IMR-90 (cell line): Measurements from ENCODE around the gene PTPRN2. TPM values are rescaled to one million over a fixed set of nuclear protein-coding genes. Genes with fewer than 3 reads are reported as not detected.

Source experiments
- ATAC-seq: fragments of 200-7000 bp; cut with Tn5 transposase; 2 replicates; pipeline ENCODE4 v1.9.1; 2020; ENCODE audit warnings: low read depth, mild to moderate bottlenecking, moderate library complexity
- BruUV-seq: library from RNA; stranded (reverse); fragments of 400-500 nt; replicated peaks from 2 replicates; lab custom pipeline; 2021; lab: Mats Ljungman, UMichigan
- CTCF ChIA-PET: fragments of 300-600 bp; formaldehyde crosslinking; extraction: SDS; loops from one replicate; lab custom pipeline; 2021; ENCODE audit warnings: antibody characterized with exemption; lab: Yijun Ruan, JAX
- POLR2A ChIA-PET: fragments of 300-600 bp; sonication (Branson Sonifier 250); formaldehyde crosslinking; loops from one replicate; lab custom pipeline; 2022; ENCODE audit warnings: antibody characterized with exemption; ENCODE audit not compliant: unreplicated experiment; lab: Charles Lee
- DNase-seq: peaks from one replicate; pipeline ENCODE4 v3.0.0; 2013
- H2AFZ ChIP-seq: replicated peaks from 2 replicates; pipeline ENCODE3; 2013; ENCODE audit warnings: low read length, mild to moderate bottlenecking; ENCODE audit not compliant: poor library complexity
- H2AK5ac ChIP-seq: 2 replicates; pipeline ENCODE4 v1.6.1; 2013; ENCODE audit warnings: low read depth, low read length, inconsistent platforms
- H2AK9ac ChIP-seq: replicated peaks from 2 replicates; pipeline ENCODE3; 2013; ENCODE audit warnings: mild to moderate bottlenecking, low read depth, low read length, moderate library complexity; ENCODE audit not compliant: poor library complexity
- H2BK120ac ChIP-seq: 2 replicates; pipeline ENCODE4 v1.6.1; 2013; ENCODE audit warnings: low read depth, low read length, inconsistent platforms
- H2BK15ac ChIP-seq: 3 replicates; pipeline ENCODE4 v1.6.1; 2013; ENCODE audit warnings: low read depth, low read length, inconsistent platforms
- H2BK20ac ChIP-seq: 2 replicates; pipeline ENCODE4 v1.6.1; 2013; ENCODE audit warnings: low read depth, mild to moderate bottlenecking, inconsistent platforms, low read length, moderate library complexity
- H2BK5ac ChIP-seq: 2 replicates; pipeline ENCODE4 v1.6.1; 2013; ENCODE audit warnings: mild to moderate bottlenecking, low read depth, low read length, inconsistent platforms; ENCODE audit not compliant: poor library complexity, severe bottlenecking
- H3K14ac ChIP-seq: replicated peaks from 2 replicates; pipeline ENCODE4 v1.6.1; 2013; ENCODE audit warnings: low read depth, low read length, inconsistent platforms
- H3K18ac ChIP-seq: 2 replicates; pipeline ENCODE4 v1.6.1; 2013; ENCODE audit warnings: low read depth, low read length, control low read depth
- H3K23ac ChIP-seq: 2 replicates; pipeline ENCODE4 v1.6.1; 2013; ENCODE audit warnings: low read depth, low read length, inconsistent platforms
- H3K27ac ChIP-seq: 2 replicates; pipeline ENCODE4 v1.5.1; 2013; ENCODE audit warnings: mild to moderate bottlenecking, control low read depth, low read length; ENCODE audit not compliant: insufficient read depth
- H3K27me3 ChIP-seq: 2 replicates; pipeline ENCODE4 v1.6.1; 2013; ENCODE audit warnings: low read length; ENCODE audit not compliant: control insufficient read depth, insufficient read depth
- H3K36me3 ChIP-seq: 2 replicates; pipeline ENCODE4 v1.6.1; 2013; ENCODE audit warnings: low read length, mixed read lengths; ENCODE audit not compliant: control insufficient read depth, insufficient read depth
- H3K4ac ChIP-seq: 2 replicates; pipeline ENCODE4 v1.6.1; 2013; ENCODE audit warnings: low read depth, low read length, inconsistent platforms
- H3K4me1 ChIP-seq: 2 replicates; pipeline ENCODE4 v1.6.1; 2013; ENCODE audit warnings: low read length, mixed read lengths; ENCODE audit not compliant: control insufficient read depth, insufficient read depth
- H3K4me2 ChIP-seq: 2 replicates; pipeline ENCODE4 v1.6.1; 2013; ENCODE audit warnings: low read depth, mild to moderate bottlenecking, control low read depth, low read length, moderate library complexity
- H3K4me3 ChIP-seq: 2 replicates; pipeline ENCODE4 v1.5.1; 2013; ENCODE audit warnings: low read depth, mild to moderate bottlenecking, control low read depth, low read length, moderate library complexity; ENCODE audit not compliant: insufficient read depth
- H3K56ac ChIP-seq: 2 replicates; pipeline ENCODE4 v1.6.1; 2013; ENCODE audit warnings: low read length, inconsistent platforms; ENCODE audit not compliant: insufficient read depth; ENCODE audit errors: extremely low read depth
- H3K79me1 ChIP-seq, 2 experiments: 2 replicates each; pipeline ENCODE4 v1.6.1; 2013; ENCODE audit warnings: low read length in 2 of 2, inconsistent platforms in 1 of 2, low read depth in 1 of 2
- H3K9ac ChIP-seq: 2 replicates; pipeline ENCODE4 v1.6.1; 2013; ENCODE audit warnings: low read depth, low read length, control low read depth
- H3K9me1 ChIP-seq: 2 replicates; pipeline ENCODE4 v1.6.1; 2013; ENCODE audit warnings: low read length, inconsistent platforms; ENCODE audit not compliant: insufficient read depth
- H3K9me3 ChIP-seq: 2 replicates; pipeline ENCODE4 v1.6.1; 2013; ENCODE audit warnings: low read length; ENCODE audit not compliant: control insufficient read depth, insufficient read depth
- H4K20me1 ChIP-seq: 2 replicates; pipeline ENCODE4 v1.6.1; 2013; ENCODE audit warnings: low read length, inconsistent platforms; ENCODE audit not compliant: insufficient read depth
- H4K5ac ChIP-seq: 2 replicates; pipeline ENCODE4 v1.6.1; 2013; ENCODE audit warnings: mild to moderate bottlenecking, low read depth, low read length, control low read depth
- H4K8ac ChIP-seq, 2 experiments: 2 replicates each; pipeline ENCODE4 v1.6.1; 2013; ENCODE audit warnings: low read depth in 2 of 2, low read length in 2 of 2, control low read depth in 1 of 2, inconsistent platforms in 1 of 2
- H4K91ac ChIP-seq: 2 replicates; pipeline ENCODE4 v1.6.1; 2013; ENCODE audit warnings: low read depth, low read length, inconsistent platforms; ENCODE audit not compliant: insufficient read depth
- BHLHE40 ChIP-seq: fragments of 150-350 bp; IDR thresholded peaks from 2 replicates; pipeline ENCODE4 v1.6.1; 2016; ENCODE audit warnings: mild to moderate bottlenecking, low read depth, low read length
- CEBPB ChIP-seq: IDR thresholded peaks from 2 replicates; pipeline ENCODE4 v1.6.1; 2012; ENCODE audit warnings: low read depth, low read length, improper control_type of control experiment
- CHD1 ChIP-seq: IDR thresholded peaks from 2 replicates; pipeline ENCODE4 v1.6.1; 2012; ENCODE audit warnings: low read depth, low read length, improper control_type of control experiment
- CTCF ChIP-seq: conservative IDR thresholded peaks from 2 replicates; pipeline ENCODE4 v1.5.1; 2012; ENCODE audit warnings: mild to moderate bottlenecking, low read depth, low read length, improper control_type of control experiment
- ELK1 ChIP-seq: fragments of 150-350 bp; IDR thresholded peaks from 2 replicates; pipeline ENCODE4 v1.6.1; 2016; ENCODE audit warnings: low read depth, mild to moderate bottlenecking, low read length, moderate library complexity, borderline replicate concordance
- FOS ChIP-seq: fragments of 150-350 bp; IDR thresholded peaks from 2 replicates; pipeline ENCODE4 v1.6.1; 2016; ENCODE audit warnings: low read depth, low read length
- MAFK ChIP-seq: IDR thresholded peaks from 2 replicates; pipeline ENCODE4 v1.6.1; 2012; ENCODE audit warnings: low read depth, low read length, improper control_type of control experiment
- MAZ ChIP-seq: IDR thresholded peaks from 2 replicates; pipeline ENCODE4 v1.6.1; 2012; ENCODE audit warnings: low read depth, mild to moderate bottlenecking, low read length, improper control_type of control experiment, moderate library complexity, borderline replicate concordance
- MXI1 ChIP-seq: IDR thresholded peaks from 2 replicates; pipeline ENCODE4 v1.6.1; 2012; ENCODE audit warnings: low read depth, mild to moderate bottlenecking, low read length, moderate library complexity, borderline replicate concordance
- NFE2L2 ChIP-seq: fragments of 150-350 bp; IDR thresholded peaks from 2 replicates; pipeline ENCODE4 v1.6.1; 2016; ENCODE audit warnings: low read depth, mild to moderate bottlenecking, low read length
- POLR2A ChIP-seq: IDR thresholded peaks from 2 replicates; pipeline ENCODE4 v1.6.1; 2012; ENCODE audit warnings: mild to moderate bottlenecking, low read depth, low read length
- RAD21 ChIP-seq: IDR thresholded peaks from 2 replicates; pipeline ENCODE4 v1.6.1; 2012; ENCODE audit warnings: low read length, improper control_type of control experiment
- RCOR1 ChIP-seq: IDR thresholded peaks from 2 replicates; pipeline ENCODE4 v1.6.1; 2012; ENCODE audit warnings: mild to moderate bottlenecking, low read length, improper control_type of control experiment; ENCODE audit not compliant: insufficient replicate concordance
- RFX5 ChIP-seq: IDR thresholded peaks from 2 replicates; pipeline ENCODE4 v1.8.0; 2012; ENCODE audit warnings: low read depth, mild to moderate bottlenecking, low read length, moderate library complexity
- SMC3 ChIP-seq: fragments of 150-350 bp; IDR thresholded peaks from 2 replicates; pipeline ENCODE4 v1.6.1; 2016; ENCODE audit warnings: low read depth, mild to moderate bottlenecking, antibody characterized with exemption, low read length, moderate library complexity
- USF2 ChIP-seq: fragments of 150-350 bp; IDR thresholded peaks from 2 replicates; pipeline ENCODE4 v1.6.1; 2017; ENCODE audit warnings: mild to moderate bottlenecking, antibody characterized with exemption, low read length, low read depth
- WGBS, 2 experiments: methylation state at CpG; one replicate each; pipeline versions ENCODE4 v1.1.5 to v1.1.7; 2013; ENCODE audit warnings: missing lambda C conversion rate in 2 of 2; ENCODE audit not compliant: insufficient read length in 1 of 2; ENCODE audit errors: extremely low coverage in 2 of 2; 5-methylcytosine and 5-hydroxymethylcytosine counted together
- dilution Hi-C: fragments of 300-500 bp; cut with HindIII; formaldehyde crosslinking; loops from one replicate; pipeline ENCODE4 v1.14.3; 2018; ENCODE audit warnings: low sequenced_read_pairs; ENCODE audit not compliant: unreplicated experiment
- in situ Hi-C: fragments of 300-500 bp; cut with MboI; formaldehyde crosslinking; loops from 3 replicates; pipeline ENCODE4 v1.14.3; 2019; ENCODE audit warnings: low sequenced_read_pairs, inconsistent platforms, mixed read lengths
- intact Hi-C: fragments of 100-400 bp; cut with micrococcal nuclease; formaldehyde crosslinking; loops from 2 replicates; pipeline ENCODE4 v1.10.0; 2022
- polyA plus RNA-seq, 3 experiments: library from polyadenylated mRNA; depleted of rRNA; stranded (reverse); fragments of >200 nt; gene quantifications; 2 replicates each; pipeline ENCODE4 v1.2.3, GENCODE V29; 2012; ENCODE audit warnings: low replicate concordance in 1 of 3
- total RNA-seq: library from RNA; depleted of rRNA; stranded (reverse); fragments of >200 nt; gene quantifications from 2 replicates; pipeline ENCODE4 v1.2.3, GENCODE V29; 2012

Gene PTPRN2
- total and polyA plus RNA-seq, 2 of the 4 experiments (the other 2 are of a cell fraction): 0.03 TPM; not detected in 1

GRCh38 chr7:158404031-158404761 is 183.4 kb downstream of the PTPRN2 start:
- Histone ChIP-seq H3K56ac (no peak overlapping the region), H2AFZ (no peak overlapping the region), H3K27ac (no peak overlapping the region), H3K14ac (no peak overlapping the region), H3K4ac (no peak overlapping the region), H3K9me3 (peaks cover 45% of the 10 kb centered on the region), H2AK9ac (no peak overlapping the region), H3K23ac (no peak overlapping the region), H2BK15ac (no peak overlapping the region), H3K4me1 (no peaks in the 10 kb centered on the region), H3K9ac (no peak overlapping the region), H3K9me1 (no peaks in the 10 kb centered on the region), H3K79me1 (no peaks in the 10 kb centered on the region), H2AK5ac (no peak overlapping the region), H3K36me3 (no peaks in the 10 kb centered on the region), H3K4me2 (no peak overlapping the region), H4K5ac (no peak overlapping the region), H4K8ac (no peak overlapping the region), H2BK120ac (no peak overlapping the region), H3K18ac (no peak overlapping the region), H2BK20ac (no peak overlapping the region), H3K27me3 (no peaks in the 10 kb centered on the region), H3K4me3 (no peak overlapping the region), H4K91ac (no peak overlapping the region), H2BK5ac (no peak overlapping the region), H4K20me1 (no peaks in the 10 kb centered on the region)
- ChIA-PET POLR2A (no interaction called here), CTCF (no interaction called here)
- no peak for DNase-seq
- no peak for ATAC-seq
- intact Hi-C loops: no loop called here
- WGBS, 2 experiments: 52% methylated on average over 9 of the region's 23 CpGs; no CpG with 5 or more reads in 1 of the 2 experiments
- no TSS peak for BruUV-seq
- dilution Hi-C loops: no loop called here
- TF ChIP-seq ELK1 (no peak), RFX5 (no peak), RAD21 (no peak), NFE2L2 (no peak), MXI1 (no peak), BHLHE40 (no peak), CHD1 (no peak), MAFK (no peak), RCOR1 (no peak), POLR2A (no peak), SMC3 (no peak), CTCF (no peak), USF2 (no peak), FOS (no peak), MAZ (no peak), CEBPB (no peak)
- in situ Hi-C loops: no loop called here
